ENCODE results near the gene TTC9C.

DNA sequence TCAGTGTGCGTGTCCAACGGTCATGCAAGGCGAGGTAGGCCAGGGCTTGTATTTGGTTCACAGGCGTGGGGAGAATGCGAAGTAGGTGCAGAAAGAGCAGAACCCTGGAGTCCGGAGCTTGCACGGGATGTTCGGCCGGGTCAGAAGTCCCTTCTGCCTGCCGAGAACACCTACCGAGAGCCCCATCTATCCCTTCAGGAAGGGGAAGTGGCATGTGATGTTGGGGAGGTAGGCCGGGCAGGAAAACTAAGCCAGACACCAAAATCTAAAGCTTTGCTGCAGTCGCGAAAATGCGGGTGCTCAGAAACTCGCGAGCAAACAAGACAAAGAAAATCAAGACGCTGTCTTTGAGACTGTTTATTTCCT is 42.5 kb downstream of the TTC9C start:
- TF ChIP-seq RAD21 (IDR thresholded peaks at IDR 0.05; ENCODE audit: low read depth) (no peak), EP300 (IDR thresholded peaks at IDR 0.05; ENCODE audit: borderline replicate concordance) (no peak)
